Right ventricle myocardium inferior (tissue), 1 donor: ENCODE measurements around the gene FOXK1. TPM values are rescaled to one million over a fixed set of nuclear protein-coding genes. Genes with fewer than 3 reads are reported as not detected.
"Not testable (repeated sequence)": the region's sequence is repeated elsewhere in the genome, so short reads cannot be mapped to it uniquely, and the experiment has no call there.

Source experiments
- ATAC-seq: fragments of 200-7000 bp; cut with Tn5 transposase; one replicate; pipeline ENCODE4 v1.9.1; 2020; ENCODE audit warnings: mild to moderate bottlenecking, moderate library complexity
- DNase-seq: peaks from one replicate; pipeline ENCODE4 v3.0.0; 2021; ENCODE audit errors: missing footprints
- intact Hi-C: fragments of 100-400 bp; cut with DNase I; formaldehyde crosslinking; loops from one replicate; pipeline ENCODE4 v1.11.0; 2022
- total RNA-seq: library from RNA; stranded (reverse); fragmentation: NEBNext Ultra II Directional; extraction: Animal tissue kit (Norgen Biotek cat#: 25700); gene quantifications from one replicate; pipeline ENCODE4 v1.2.1, GENCODE V29; 2021
- donor health status: DM: no; HTN: yes; CAD: no; lungs with severe emphysema.

FOXK1 gene
- total RNA-seq, 1 donor from 2014 or later = 16.8 TPM

DNA sequence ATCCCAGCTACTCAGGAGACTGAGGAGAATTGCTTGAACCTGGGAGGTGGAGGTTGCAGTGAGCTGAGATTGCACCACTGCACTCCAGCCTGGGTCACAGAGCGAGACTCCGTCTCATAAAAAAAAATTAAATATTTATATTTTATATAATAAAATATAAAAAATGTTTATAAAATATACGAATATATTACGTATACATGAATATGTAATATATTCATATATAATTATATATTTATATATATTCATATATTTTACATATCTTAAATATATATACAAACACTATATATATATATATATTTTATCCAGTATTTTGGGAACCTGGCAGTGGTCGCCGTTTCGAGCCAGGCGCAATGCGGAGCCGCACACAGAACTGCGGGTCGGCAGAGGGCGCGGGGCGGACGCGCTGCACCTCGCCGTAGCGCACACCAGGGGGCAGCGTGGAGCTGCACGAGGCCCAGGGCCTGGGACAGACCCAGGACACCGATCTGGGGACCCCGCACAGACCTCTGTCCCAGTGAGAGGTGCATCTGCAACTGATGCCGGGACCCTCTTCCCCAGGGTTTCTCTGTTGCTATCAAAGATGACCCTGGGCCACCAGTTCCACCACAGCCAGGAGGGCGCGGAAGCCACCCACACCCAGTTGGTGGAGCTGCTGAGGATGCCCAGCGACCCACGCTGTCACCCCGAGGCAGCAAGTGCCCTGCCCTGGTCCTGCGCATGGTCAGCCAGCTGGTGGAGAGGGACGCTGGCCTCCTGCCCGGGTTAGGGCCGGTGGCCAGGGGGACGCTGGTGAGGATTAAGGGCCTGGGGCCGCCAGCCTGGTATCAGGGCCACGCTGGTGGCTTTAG lies 116.0 kb downstream of the FOXK1 start:
- intact Hi-C loops = loop anchor here (1.0 to 10.0 kb wide), 2 partner anchors 85 to 287 kb away; partner anchors contain the start of gene RADIL
- ATAC-seq (peak; percentile 67), DNase-seq (peak; percentile 88)

DNA sequence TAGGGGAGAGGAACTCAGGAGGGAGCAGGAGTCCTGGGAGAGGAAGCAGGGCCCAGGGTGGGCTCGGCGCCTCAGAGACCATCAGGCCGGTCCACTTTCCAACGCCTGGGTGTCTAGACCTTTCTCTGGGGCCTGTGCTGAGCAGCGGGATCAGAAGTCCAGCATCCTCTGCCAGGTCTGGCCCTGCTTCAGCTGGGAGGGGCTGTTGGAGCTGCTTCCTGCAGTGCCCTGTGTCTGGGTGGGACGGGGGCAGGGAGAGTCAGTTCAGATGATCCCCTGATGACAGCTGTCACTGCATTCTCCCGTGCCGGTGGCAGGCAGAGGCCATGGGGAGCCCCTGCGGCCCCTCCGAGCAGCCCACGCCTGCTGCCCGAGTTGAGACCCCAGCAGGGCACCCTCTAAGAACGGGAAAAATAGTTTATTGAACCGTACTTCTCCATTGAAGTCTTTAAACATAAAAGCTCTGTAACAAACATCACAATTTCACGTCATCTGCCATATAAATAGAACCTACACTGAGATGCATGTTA lies 116.7 kb downstream of the FOXK1 start:
- DNase-seq (peak; percentile 15), ATAC-seq (no peak)
- intact Hi-C loops = loop anchor here (1.0 to 10.0 kb wide), 2 partner anchors 85 to 286 kb away; partner anchors contain the start of gene RADIL

DNA sequence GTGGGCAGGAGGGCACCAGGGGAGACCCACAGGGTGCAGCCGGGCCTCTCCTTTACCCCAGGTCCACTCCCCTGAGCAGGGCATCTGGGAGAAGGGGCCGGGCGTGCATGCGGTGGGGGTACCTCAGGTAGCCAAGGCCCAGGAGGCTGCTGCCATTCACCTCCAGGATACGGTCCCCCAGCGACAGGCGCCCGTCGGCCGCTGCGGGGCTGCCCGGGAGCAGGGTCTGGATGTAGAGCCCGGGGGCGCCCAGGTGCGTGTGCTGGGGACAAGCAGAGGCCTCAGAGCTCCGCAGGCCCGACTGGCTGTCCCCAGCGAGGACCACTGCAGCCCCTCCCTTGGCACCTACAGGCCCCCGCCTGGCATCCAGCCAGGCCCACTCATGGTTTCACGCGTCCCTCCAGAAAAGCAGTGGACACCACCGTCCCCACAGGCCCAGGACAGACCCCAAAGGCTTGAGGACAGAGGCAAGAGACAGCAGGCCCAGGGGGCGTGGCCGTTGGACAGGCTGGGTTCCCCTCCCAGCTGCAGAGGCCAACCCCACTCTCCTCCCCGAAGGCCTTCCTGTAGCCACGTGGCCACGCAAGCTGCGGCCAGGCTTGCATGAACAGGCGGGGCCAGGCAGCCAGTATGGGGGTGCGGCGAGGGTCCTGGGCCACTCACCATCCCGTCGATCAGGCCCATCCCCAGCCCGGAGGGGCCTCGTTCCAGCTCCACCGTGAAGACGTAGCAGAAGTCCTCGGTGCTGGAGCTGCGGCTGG lies 117.6 kb downstream of the FOXK1 start:
- peak; percentile 80 for DNase-seq
- intact Hi-C loops = loop anchor here (10.0 kb wide), 1 partner anchor 285 kb away; no protein-coding TSS in a partner anchor
- ATAC-seq = peak; percentile 75

DNA sequence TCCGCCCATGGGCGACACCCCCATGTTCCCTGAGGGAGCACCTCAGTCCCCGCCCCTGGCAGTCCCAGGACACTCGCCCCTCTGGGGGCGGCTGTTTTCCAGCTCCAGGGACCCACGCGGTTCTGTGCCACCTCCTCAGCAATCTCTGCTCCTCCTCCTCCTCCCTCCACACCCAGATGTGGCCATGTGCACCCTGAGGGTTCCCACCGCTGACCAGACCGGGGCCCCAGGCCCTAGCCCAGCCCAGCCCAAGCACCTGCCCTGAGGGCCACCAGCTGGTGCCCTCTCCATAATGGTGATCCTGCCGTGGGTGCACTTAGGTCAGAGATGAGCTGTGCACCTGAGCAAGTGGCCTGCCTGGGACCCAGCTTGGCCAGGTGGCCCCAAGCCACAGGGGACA lies 118.4 kb downstream of the FOXK1 start:
- intact Hi-C loops = no loop called here
- ATAC-seq = no peak
- no peak for DNase-seq

DNA sequence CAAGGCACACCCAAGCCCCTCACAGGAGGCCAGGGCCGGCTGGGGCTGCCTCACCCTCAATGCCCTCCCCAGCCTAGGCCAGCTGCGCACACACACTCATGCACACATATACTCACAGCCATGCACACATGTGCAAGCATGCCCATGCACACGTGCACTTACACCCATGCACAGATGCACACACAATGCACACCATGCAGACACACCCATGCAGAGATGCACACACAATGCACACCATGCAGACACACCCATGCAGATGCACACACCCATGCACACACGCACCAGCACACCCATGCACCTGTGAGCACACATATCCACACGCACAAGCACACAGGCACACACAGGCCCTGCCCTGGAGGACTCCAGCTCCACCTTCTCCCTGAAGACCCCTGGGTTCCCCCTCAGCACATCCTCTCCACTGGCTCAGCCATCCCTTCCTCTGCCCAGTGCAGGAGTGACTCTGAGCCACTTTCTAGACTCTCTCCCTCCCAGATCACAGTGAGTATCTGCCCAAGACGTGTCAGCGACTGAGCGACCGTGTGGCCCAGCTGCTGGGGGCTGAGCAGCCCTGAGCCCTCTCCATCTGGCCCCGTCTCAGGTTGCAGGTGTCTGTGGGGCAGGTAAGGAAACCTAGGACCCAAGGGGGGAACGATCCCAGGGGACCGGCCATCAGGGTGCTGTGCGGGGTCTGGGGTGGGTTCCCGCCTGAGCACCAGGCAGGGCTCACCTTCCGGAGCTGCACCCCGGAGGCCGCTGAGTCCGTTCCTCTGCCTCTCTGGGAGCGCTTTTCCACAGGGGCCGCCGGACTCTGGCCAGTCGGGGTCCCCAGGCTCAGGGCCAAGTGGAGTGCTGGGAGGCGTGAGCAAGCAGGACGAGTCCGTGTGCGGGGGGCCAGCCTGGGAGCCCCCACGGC lies 119.1 kb downstream of the FOXK1 start:
- no peak for ATAC-seq
- DNase-seq = no peak
- intact Hi-C loops = no loop called here

DNA sequence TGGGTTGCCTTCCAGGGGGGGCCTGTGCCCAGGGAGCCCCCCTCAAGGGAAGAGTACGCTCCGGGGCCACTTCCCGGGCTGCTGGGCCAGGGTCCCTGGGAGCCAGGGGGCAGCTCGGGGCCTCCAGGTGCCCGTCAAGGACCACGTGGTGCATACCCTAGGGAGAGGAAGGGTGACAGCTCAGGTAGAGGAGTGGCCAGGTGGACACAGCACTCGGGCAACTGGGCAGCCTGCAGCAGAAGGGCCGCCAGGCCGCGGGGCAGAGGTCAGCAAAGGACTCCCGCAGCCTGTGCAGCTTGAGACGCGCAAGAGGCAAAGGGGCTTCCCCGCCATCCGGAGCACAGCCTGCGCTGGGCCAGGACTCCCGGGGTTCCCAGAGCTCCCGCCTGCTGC lies 119.7 kb downstream of the FOXK1 start:
- ATAC-seq = no peak
- DNase-seq = no peak
- intact Hi-C loops = no loop called here

DNA sequence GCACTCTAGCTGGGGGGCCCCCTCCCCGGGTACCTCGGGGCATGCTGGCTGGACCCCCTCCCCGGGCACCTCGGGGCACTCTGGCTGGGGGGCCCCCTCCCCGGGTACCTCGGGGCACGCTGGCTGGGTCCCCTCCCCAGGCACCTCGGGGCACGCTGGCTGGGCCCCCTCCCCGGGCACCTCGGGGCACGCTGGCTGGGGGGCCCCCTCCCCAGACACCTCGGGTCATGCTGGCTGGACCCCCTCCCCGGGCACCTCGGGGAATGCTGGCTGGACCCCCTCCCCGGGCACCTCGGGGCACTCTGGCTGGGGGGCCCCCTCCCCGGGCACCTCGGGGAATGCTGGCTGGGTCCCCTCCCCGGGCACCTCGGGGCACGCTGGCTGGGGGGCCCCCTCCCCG lies 120.5 kb downstream of the FOXK1 start:
- intact Hi-C loops, DNase-seq, ATAC-seq: not testable (repeated sequence)

DNA sequence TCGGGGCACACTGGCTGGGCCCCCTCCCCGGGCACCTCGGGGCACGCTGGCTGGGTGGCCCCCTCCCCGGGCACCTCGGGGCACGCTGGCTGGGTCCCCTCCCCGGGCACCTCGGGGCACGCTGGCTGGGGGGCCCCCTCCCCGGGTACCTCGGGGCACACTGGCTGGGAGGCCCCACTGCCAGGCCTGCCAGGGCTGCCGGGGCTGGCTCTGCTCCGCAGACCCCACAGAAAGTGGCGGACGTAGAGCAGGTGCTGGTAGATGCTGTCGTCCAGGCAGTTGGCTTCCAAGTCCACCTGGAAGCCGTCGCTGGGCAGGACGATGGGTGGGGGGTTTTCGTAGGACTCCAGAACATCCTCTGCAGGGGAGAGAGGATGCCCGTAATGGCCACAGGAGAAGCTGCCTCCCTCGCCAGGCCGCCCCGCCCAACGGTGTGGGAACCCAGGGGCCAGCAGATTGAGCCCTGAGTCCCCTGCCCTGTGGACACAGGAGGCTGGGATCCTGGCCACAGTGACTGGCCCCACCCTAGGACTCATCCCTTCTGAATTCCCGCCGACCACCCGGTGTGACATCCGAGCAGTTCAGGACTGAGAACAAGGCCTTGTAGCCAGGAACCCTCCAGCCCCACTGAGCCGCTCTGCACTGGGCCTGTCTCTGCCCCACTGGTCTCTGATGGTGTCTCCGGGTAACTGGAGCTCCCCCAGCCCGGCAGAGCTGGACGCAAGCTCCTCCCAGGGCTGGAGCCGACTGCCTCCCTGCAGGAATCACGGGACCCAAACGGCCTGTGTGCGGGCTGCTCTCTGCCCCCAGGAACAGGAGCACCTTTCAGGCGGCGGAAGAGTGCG lies 121.5 kb downstream of the FOXK1 start:
- DNase-seq = no peak
- ATAC-seq = no peak
- intact Hi-C loops = no loop called here

DNA sequence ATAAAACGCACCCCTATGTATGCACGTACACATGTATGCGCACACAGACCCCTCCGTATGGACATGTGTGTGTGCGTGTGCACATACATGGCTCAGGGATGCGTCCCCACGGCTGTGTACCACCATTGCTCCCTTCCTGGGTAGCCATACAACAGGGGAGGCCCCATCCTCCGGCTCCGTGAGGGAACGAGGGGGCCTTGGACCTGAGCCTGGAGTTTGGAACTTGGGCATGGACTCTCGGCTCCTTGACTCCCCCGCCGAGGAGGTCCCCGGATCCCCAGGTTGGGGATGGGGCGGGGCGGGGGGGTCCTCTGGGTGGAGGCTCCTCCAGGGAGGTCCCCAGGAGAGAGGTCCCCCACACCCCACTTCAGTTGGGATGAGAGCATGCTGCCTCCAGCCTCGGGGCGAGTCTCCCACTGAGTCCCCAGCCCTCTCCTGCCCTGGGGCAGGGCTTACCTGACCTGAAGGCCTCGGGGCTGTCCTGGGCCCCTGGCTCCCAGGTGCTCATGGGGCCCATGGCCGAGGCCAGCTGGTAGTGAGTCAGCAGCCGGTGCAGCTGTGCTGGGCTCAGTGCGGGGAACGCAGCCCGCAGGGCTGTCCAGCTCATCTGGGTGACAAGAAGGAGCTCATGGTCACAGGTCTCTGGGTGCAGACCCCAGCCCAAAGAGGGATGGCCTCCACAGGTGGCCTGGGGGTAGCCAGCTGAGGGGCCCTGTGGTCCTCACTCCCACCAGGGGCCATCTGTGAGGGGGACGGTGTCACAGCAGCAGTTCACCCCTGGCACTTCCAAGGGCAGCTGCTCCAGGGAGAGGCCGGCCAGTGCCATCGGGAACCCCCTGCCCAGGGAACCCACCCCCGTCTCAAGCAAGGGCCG lies 123.3 kb downstream of the FOXK1 start:
- DNase-seq = no peak
- intact Hi-C loops = no loop called here
- no peak for ATAC-seq

DNA sequence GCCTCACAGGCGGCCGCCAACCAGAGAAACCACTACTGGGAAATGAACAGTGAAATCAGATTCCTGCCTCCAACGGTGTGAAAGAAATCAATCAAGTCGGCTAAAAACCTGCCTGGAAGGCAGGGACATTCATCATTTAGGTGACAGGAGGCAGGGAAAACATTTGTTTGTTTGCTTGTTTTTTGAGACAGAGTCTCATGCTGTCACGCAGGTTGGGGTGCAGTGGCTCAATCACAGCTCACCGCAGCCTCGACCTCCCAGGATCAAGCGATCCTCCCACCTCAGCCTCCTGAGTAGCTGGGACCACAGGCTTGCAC lies 123.8 kb downstream of the FOXK1 start:
- no peak for DNase-seq
- ATAC-seq = no peak
- intact Hi-C loops = no loop called here

DNA sequence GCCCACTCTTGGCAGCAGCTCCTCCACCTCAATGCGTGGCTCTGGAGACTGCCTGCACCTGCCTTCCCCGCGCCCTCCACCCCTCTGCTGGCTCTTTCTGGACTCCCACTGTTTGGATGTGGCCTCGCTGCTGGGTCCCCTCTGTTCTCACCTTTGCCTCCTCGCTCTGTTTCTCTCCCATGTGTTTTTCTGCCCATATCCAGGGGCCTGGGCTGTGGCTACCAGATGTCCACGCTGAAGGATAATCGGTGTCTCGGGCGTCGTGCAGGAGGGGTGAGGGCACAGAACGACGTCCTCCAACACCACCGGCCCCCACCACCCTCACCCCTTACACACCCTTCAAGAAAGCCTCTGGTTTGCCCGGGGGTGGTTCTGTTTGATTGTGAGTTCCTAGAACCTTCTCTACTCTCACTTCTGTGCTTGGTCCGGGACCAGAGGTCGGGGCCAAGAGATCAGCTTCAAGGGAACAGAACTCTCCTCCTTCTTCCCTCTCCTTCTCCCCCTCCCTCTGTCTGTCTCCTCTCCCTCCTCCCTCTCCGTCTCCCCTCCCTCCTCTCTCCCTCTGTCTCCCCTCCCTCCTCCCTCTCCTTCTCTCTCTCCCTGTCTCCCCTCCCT lies 125.0 kb downstream of the FOXK1 start:
- DNase-seq = peak; percentile 46
- intact Hi-C loops = no loop called here
- ATAC-seq = peak; percentile 64

DNA sequence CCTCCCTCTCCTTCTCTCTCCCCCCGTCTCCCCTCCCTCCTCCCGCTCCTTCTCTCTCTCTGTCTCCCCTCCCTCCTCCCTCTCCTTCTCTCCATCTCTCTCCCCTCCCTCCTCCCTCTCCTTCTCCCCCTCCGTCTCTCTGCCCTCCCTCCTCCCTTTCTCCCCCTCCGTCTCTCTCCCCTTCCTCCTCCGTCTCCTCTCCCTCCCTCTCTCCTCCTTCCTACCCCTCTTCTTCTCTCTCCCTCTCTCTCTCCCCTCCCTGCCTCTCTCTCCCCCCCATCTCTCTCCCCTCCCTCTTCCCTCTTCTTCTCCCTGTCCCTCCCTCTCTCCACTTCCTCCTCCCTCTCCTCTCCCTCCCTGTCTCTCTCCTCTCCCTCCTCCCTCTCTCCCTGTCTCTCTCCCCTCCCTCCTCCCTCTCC lies 125.5 kb downstream of the FOXK1 start:
- ATAC-seq = peak; percentile 43
- intact Hi-C loops = no loop called here
- DNase-seq = no peak

DNA sequence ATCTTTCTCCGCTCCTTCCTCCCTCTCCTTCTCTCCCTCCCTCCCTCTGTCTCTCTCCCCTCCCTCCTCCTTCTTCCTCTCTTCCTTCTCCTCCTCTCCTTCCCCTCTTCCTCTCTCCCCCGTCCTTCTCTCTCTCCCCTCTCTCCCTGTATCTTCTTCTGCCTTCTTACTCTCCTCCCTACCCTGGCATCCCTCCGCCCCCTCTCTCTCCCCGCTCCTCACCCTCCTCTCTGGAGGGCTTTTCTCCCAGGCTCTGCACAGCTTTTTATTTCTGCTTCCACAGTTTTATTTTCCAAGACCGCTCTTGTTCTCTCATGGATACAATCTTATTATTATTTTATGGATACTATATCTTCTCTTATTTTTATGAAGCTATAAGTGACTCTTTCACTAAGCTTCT lies 125.9 kb downstream of the FOXK1 start:
- no peak for ATAC-seq
- DNase-seq = no peak
- intact Hi-C loops = no loop called here

DNA sequence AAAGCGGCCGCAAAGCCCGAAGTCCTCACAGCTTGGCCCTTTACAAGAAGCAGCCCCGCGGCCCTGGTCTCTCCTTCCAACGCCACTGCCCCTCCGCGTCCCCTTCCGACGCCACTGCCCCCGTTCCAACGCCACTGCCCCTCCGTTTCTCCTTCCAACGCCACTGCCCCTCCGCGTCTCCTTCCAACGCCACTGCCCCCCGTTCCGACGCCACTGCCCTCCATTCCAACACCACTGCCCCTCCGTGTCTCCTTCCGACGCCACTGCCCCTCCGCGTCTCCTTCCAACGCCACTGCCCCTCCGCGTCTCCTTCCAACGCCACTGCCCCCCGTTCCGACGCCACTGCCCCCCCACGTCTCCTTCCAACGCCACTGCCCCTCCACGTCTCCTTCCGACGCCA lies 126.5 kb downstream of the FOXK1 start:
- ATAC-seq = no peak
- no peak for DNase-seq
- intact Hi-C loops = no loop called here

DNA sequence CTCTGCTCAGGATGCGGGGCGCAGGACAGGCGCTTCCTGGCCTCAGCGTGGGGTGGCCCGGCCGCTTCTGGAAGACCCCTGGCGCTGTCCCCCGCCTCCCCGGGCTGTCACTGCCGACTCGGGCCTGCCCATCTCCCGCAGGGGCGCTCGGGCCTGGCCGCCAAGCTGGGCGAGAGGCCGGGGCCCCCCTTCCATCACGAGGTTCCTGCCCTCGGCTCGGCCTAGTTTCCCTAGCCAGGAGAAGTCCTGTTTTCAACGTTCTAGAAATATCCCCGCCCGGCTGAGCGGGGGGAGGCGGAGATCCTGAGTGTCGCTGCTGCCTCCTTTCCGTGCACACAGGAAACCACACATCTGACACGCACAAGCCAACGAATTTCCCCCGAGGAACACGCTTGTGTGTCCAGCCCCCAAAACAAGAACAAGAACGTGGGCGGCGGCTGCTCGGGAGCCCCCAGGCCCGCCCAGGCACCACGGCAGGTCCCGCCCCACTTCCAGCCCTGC lies 127.0 kb downstream of the FOXK1 start:
- no peak for DNase-seq
- intact Hi-C loops = no loop called here
- peak; percentile 26 for ATAC-seq

DNA sequence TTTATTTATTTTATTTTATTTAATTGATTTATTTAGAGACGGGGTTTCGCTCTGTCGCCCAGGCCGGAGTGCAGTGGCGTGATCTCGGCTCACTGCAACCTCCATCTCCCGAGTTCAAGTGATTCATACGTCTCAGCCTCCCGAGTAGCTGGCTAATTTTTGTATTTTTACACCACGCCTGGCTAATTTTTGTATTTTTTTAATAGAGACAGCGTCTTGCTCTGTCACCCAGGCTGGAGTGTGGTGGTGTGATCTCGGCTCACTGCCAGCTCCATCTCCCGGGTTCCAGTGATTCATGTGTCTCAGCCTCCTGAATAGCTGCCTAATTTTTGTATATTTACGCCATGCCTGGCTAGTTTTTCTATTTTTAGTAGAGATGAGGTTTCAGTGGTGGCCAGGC lies 127.6 kb downstream of the FOXK1 start:
- intact Hi-C loops = no loop called here
- DNase-seq = no peak

More for the DNA sequence above, 127.6 kb downstream of the FOXK1 start:
- no peak for ATAC-seq
